Uterus (tissue), 4 donors: Measurements from ENCODE around the gene OR2H1. TPM values are rescaled to one million over a fixed set of nuclear protein-coding genes. Genes with fewer than 3 reads are reported as not detected.

Experiments
- DNase-seq, 2 donors: peaks; one replicate each; pipeline ENCODE4 v3.0.0-alpha.2; 2019 to 2020
- H3K27ac ChIP-seq, 2 donors: fragments of 200-600 bp; sonication (generic); 1 replicate in 1 of 2; 2 replicates in 1 of 2; pipeline ENCODE4 v1.5.1; 2016 to 2018
- H3K27me3 ChIP-seq, 2 donors: fragments of 200-600 bp; sonication (generic); one replicate each; pipeline ENCODE4 v1.5.1; 2018 to 2019; ENCODE audit warnings: control low read depth in 1 of 2
- H3K36me3 ChIP-seq, 2 donors: fragments of 200-600 bp; sonication (generic); one replicate each; pipeline ENCODE4 v1.5.1; 2019; ENCODE audit warnings: control low read depth in 1 of 2
- H3K4me1 ChIP-seq, 2 donors: fragments of 200-600 bp; sonication (generic); one replicate each; pipeline ENCODE4 v1.5.1; 2018 to 2019; ENCODE audit warnings: control low read depth in 1 of 2
- H3K4me3 ChIP-seq, 2 donors: fragments of 200-600 bp; sonication (generic); 1 replicate in 1 of 2; 2 replicates in 1 of 2; pipeline ENCODE4 v1.5.1; 2018 to 2019; ENCODE audit warnings: mild to moderate bottlenecking in 1 of 2
- H3K9me3 ChIP-seq, 2 donors: fragments of 200-600 bp; sonication (generic); one replicate each; pipeline ENCODE4 v1.5.1; 2019; ENCODE audit warnings: control low read depth in 1 of 2
- CTCF ChIP-seq, 4 experiments: fragments of 200-600 bp in 2 of 4; fragments of 450-650 bp in 2 of 4; sonication (generic) in 2 of 4; IDR thresholded peaks; one replicate each; pipeline ENCODE4 v1.5.1; 2016 to 2019; ENCODE audit warnings: antibody characterized with exemption in 4 of 4, mild to moderate bottlenecking in 2 of 4, moderate library complexity in 1 of 4
- POLR2A ChIP-seq, 2 donors: fragments of 450-650 bp; IDR thresholded peaks; one replicate each; pipeline ENCODE4 v1.6.1; 2016; ENCODE audit warnings: antibody characterized with exemption in 2 of 2, mild to moderate bottlenecking in 1 of 2, moderate library complexity in 1 of 2
- intact Hi-C: fragments of 100-400 bp; cut with DNase I; formaldehyde crosslinking; loops from one replicate; pipeline ENCODE4 v1.15.1; 2023; ENCODE audit warnings: low total_unique reads
- total RNA-seq, 4 donors: library from RNA; depleted of rRNA in 3 of 4; stranded (reverse); fragments of >200 nt in 3 of 4; gene quantifications; one replicate each; pipeline versions ENCODE4 v1.1.0 to v1.2.4, GENCODE V29; 2014 to 2023
- donor health status: DM: yes; HTN: yes; CAD: no.

Gene OR2H1
- total RNA-seq, 4 donors from 2014 or later: not detected

DNA sequence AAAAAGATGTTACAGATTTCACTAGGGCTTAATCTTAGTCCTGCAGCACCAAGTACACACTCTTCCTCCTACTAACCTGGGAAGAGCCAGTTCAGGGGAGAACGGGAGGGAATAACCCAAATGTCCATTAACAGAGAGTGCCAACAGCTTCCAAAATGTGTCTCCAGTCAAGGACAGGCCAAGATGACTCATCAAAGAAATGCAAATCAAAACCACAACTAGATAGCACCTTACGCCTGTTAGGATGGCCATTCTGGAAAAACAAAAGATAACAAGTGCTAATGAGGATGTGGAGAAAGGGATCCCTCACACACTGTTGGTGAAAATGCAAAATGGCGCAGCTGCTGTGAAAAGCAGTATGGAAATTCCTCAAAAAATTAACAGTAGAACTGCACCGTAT is 34.6 kb downstream of the OR2H1 start:
- TF ChIP-seq CTCF (IDR thresholded peaks at IDR 0.05) (no peak), POLR2A (IDR thresholded peaks at IDR 0.05) (no peak)
- no peaks in the 10 kb centered on the region for H3K9me3 ChIP-seq
- no peak for DNase-seq
- H3K4me3 ChIP-seq: no peak overlapping the region
- H3K36me3 ChIP-seq: no peaks in the 10 kb centered on the region
- H3K27ac ChIP-seq: no peak overlapping the region
- H3K4me1 ChIP-seq: no peaks in the 10 kb centered on the region
- intact Hi-C loops: no loop called here
- H3K27me3 ChIP-seq: no peaks in the 10 kb centered on the region

DNA sequence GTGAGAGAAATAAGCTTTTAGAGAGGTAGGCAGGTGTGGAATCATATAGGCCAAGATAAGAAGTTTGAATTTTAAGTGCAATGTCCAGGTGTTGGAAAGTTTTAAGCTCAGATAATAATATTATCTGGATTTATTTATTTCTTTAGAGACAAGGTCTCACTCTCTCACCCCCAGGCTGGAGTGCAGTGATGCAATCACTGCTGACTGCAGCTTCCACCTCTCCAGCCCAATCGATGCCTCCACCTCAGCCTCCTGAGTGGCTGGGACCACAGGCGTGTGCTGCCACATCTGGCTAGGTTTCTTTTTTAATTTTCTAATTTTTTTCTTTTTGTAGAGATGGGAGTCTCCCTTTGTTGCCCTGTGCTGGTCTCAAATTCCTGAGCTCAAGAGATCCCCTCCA is 36.3 kb downstream of the OR2H1 start:
- Histone ChIP-seq H3K4me1 (no peaks in the 10 kb centered on the region), H3K27ac (no peak overlapping the region), H3K9me3 (no peaks in the 10 kb centered on the region), H3K4me3 (no peak overlapping the region), H3K36me3 (no peaks in the 10 kb centered on the region), H3K27me3 (no peaks in the 10 kb centered on the region)
- no peak for DNase-seq
- TF ChIP-seq CTCF (IDR thresholded peaks at IDR 0.05) (no peak), POLR2A (IDR thresholded peaks at IDR 0.05) (no peak)
- intact Hi-C loops: no loop called here

DNA sequence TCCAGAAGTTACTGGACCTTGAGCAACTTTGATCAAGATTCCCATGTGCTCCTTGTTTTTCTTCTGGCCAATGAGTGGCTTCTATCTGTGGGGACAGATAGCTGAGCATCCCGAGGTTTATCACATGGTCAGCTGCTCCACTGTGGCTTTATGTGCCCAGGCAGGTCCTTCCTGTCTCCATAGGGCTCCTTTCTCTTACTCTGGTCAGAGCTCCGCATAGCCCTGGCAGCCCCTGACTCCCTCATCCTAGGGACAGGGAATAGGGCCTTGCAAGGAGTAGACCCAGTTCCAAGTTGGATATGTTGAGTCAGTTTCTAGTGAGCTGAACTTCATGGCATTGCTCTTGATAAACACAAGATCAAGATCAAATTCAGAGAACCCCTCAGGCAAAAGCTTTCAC is 37.2 kb downstream of the OR2H1 start:
- no peaks in the 10 kb centered on the region for H3K27me3 ChIP-seq
- no peaks in the 10 kb centered on the region for H3K36me3 ChIP-seq
- DNase-seq: no peak
- no peak overlapping the region for H3K27ac ChIP-seq
- H3K4me3 ChIP-seq: no peak overlapping the region
- intact Hi-C loops: no loop called here
- H3K4me1 ChIP-seq: no peaks in the 10 kb centered on the region
- no peak for TF ChIP-seq CTCF (IDR thresholded peaks at IDR 0.05)
- no peak for TF ChIP-seq POLR2A (IDR thresholded peaks at IDR 0.05)
- no peaks in the 10 kb centered on the region for H3K9me3 ChIP-seq

DNA sequence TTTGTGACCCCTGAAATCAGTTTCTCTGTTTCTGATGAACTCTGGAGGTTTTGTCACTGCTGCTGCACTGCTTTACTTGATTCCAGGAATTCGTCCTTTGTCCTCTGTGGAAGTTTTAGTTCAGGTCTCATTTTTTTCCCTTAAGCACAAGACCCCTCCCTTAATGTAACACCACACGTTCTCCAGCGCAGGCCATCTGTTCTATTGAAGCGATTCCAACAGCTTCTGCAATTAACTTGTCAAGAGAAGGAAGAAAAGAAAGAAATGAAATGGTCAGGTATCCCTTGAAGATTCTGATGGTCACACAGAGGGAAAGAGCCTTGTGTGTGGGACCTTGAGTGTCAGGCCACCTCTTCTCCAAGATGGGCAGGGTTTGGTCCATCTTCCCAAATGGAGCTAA is 38.6 kb downstream of the OR2H1 start:
- Histone ChIP-seq H3K36me3 (no peaks in the 10 kb centered on the region), H3K27ac (no peak overlapping the region), H3K4me3 (no peak overlapping the region), H3K9me3 (no peaks in the 10 kb centered on the region), H3K4me1 (no peaks in the 10 kb centered on the region), H3K27me3 (no peaks in the 10 kb centered on the region)
- no peak for DNase-seq
- intact Hi-C loops: no loop called here
- TF ChIP-seq CTCF (IDR thresholded peaks at IDR 0.05): no peak

DNA sequence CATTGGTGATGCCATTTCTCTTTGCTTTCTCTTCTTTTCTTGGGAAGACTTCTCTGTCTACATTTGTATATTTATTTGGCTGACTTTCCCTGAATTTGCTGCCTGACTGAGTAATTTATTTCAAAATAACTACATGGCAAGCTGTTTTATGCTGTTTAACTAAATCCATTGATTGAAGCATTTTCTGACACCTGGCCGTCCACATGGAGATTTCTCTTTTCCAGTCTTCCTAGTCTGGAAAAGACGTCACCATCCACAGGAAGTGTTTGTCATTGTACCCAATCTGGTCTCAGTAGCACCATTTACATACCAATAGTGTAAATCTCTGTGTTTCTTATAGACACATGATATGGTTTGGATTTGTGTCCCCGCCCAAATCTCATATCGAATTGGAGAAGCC is 40.0 kb downstream of the OR2H1 start:
- Histone ChIP-seq H3K4me3 (no peak overlapping the region), H3K36me3 (no peaks in the 10 kb centered on the region), H3K9me3 (no peaks in the 10 kb centered on the region), H3K27me3 (no peaks in the 10 kb centered on the region), H3K4me1 (no peaks in the 10 kb centered on the region), H3K27ac (no peak overlapping the region)
- DNase-seq: no peak
- intact Hi-C loops: no loop called here
- no peak for TF ChIP-seq POLR2A (IDR thresholded peaks at IDR 0.05)
- TF ChIP-seq CTCF (IDR thresholded peaks at IDR 0.05): no peak
